A673 (cell line): ENCODE data around the gene LCE1F.

Experiments used
- EZH2 ChIP-seq: fragments of 200-600 bp; sonication (generic); IDR thresholded peaks from 2 replicates; pipeline ENCODE4 v1.6.1; 2017; ENCODE audit warnings: borderline replicate concordance, low read depth, mild to moderate bottlenecking, mixed read lengths, antibody characterized with exemption, low read length; ENCODE audit not compliant: poor library complexity, severe bottlenecking
- TF ChIP-seq, protein P1 (sequence below): fragments of 300-800, 200-600 bp; sonication (generic); conservative IDR thresholded peaks from 2 replicates; pipeline ENCODE4 v1.5.1; 2017; ENCODE audit warnings: low read depth, mild to moderate bottlenecking, antibody characterized with exemption, low read length, moderate library complexity, mixed read lengths

DNA sequence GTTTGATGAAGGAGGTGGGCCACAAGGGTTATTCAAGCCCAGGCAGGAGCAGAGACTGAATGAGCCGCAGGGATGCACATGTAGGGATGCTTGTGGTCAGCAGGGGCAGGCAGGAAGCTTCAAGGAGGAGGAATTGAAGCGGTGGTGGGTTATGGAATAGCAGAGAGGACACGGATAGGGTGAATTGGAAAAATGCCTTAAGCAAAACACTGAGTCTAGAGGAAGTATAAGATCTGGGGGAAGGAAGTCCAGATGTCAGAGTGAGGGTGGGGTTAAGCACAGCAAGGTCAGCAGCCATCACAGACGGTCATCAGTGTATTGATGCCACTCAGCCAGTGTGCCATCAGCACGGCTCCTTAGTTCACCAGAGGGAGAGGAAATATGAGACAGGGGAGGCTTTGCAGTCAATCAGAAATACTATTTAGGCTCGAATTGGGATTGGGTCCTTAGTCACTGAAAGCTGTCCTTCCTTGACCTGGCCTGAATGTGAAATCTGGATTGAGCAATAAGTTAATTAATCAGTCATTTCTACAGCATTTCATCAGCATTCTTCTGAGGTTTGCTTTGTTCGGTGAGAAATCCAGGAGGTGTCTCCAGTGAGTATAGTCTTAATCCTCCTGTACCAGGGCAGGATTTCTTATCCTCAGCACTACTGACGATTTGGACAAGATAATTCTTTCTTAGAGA is 6.0 kb upstream of the LCE1F start:
- TF ChIP-seq, protein P1, sequence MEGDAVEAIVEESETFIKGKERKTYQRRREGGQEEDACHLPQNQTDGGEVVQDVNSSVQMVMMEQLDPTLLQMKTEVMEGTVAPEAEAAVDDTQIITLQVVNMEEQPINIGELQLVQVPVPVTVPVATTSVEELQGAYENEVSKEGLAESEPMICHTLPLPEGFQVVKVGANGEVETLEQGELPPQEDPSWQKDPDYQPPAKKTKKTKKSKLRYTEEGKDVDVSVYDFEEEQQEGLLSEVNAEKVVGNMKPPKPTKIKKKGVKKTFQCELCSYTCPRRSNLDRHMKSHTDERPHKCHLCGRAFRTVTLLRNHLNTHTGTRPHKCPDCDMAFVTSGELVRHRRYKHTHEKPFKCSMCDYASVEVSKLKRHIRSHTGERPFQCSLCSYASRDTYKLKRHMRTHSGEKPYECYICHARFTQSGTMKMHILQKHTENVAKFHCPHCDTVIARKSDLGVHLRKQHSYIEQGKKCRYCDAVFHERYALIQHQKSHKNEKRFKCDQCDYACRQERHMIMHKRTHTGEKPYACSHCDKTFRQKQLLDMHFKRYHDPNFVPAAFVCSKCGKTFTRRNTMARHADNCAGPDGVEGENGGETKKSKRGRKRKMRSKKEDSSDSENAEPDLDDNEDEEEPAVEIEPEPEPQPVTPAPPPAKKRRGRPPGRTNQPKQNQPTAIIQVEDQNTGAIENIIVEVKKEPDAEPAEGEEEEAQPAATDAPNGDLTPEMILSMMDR = no peak
- no peak for TF ChIP-seq EZH2
